Vagina (tissue), 2 donors: ENCODE data around the gene ISCU.

ENCODE experiments used
- CTCF ChIP-seq, 3 experiments: fragments of 450-650 bp in 2 of 3; fragments of 200-600 bp in 1 of 3; sonication (generic) in 1 of 3; IDR thresholded peaks; one replicate each; pipeline ENCODE4 v1.5.1; 2017 to 2019; ENCODE audit warnings: antibody characterized with exemption in 3 of 3, mild to moderate bottlenecking in 2 of 3, moderate library complexity in 2 of 3
- POLR2A ChIP-seq, 2 donors: fragments of 450-650 bp; IDR thresholded peaks; one replicate each; pipeline ENCODE4 v1.6.1; 2017; ENCODE audit warnings: antibody characterized with exemption in 2 of 2, mild to moderate bottlenecking in 2 of 2, moderate library complexity in 2 of 2

DNA sequence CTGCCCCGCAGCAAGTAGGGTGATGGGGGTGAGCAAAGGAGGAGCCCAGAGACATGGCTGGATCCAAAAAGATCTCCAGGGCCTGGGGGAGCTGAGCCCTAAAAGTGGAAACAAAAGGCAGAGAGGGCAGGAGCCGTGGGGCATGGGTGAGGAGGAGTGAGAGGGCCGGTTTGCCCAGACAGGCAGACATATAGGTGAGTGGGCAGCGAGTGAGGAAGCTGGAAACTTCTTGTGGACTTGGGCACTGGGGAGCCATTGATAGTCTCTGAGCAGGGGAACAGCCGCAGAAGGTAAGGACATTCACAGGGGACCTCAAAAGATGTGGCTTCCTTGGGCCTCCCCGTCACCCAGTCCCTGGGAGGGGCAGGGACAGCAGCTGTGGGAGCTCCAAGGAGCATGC lies 52.2 kb downstream of the ISCU start:
- no peak for TF ChIP-seq CTCF (IDR thresholded peaks at IDR 0.05)
- TF ChIP-seq POLR2A (IDR thresholded peaks at IDR 0.05) = no peak
